ENCODE measurements around the gene MAP3K2. TPM values are rescaled to one million over a fixed set of nuclear protein-coding genes. Genes with fewer than 3 reads are reported as not detected.
"Not testable (repeated sequence)": the region's sequence is repeated elsewhere in the genome, so short reads cannot be mapped to it uniquely, and the experiment has no call there.

MAP3K2 gene
- total RNA-seq, 1 donor from 2014 or later: 27.9 TPM

DNA sequence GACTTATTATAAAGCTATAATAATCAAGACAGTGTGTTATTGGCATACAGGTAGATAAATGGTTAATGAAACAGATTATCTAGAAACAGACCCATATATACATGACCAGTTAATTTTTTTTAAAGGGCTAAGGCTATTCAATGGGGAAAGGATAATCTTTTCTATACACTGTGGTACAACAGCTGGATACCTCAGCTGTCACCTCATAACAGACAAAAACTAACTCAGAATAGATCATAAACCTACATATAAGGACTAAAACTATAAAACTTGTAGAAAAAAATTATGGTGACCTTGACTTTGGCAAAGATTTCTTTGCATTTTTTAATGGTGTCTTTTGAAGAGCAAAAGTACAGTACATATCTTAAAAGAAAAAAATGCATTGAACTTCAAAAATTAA, 30.2 kb downstream of the MAP3K2 start:
- no peak for DNase-seq (ENCODE audit: low read depth)
- Histone ChIP-seq H3K36me3 (ENCODE audit: control insufficient read depth, insufficient read depth, low read length) (no peaks in the 10 kb centered on the region), H3K27me3 (ENCODE audit: control insufficient read depth, insufficient read depth, low read length) (no peaks in the 10 kb centered on the region), H3K4me3 (ENCODE audit: low read depth, low read length) (no peak overlapping the region)
- FAIRE-seq: no peak
- no peak for TF ChIP-seq CTCF (IDR thresholded peaks at IDR 0.05; ENCODE audit: insufficient read depth, low read length, severe bottlenecking)

GRCh38 chr2:127356531-127356930, 31.2 kb downstream of the MAP3K2 start:
- TF ChIP-seq CTCF (IDR thresholded peaks at IDR 0.05; ENCODE audit: insufficient read depth, low read length, severe bottlenecking): no peak
- Histone ChIP-seq H3K36me3 (ENCODE audit: control insufficient read depth, insufficient read depth, low read length) (no peaks in the 10 kb centered on the region), H3K4me3 (ENCODE audit: low read depth, low read length) (no peak overlapping the region), H3K27me3 (ENCODE audit: control insufficient read depth, insufficient read depth, low read length) (no peaks in the 10 kb centered on the region)
- FAIRE-seq (no peak), DNase-seq (ENCODE audit: low read depth) (no peak)

DNA sequence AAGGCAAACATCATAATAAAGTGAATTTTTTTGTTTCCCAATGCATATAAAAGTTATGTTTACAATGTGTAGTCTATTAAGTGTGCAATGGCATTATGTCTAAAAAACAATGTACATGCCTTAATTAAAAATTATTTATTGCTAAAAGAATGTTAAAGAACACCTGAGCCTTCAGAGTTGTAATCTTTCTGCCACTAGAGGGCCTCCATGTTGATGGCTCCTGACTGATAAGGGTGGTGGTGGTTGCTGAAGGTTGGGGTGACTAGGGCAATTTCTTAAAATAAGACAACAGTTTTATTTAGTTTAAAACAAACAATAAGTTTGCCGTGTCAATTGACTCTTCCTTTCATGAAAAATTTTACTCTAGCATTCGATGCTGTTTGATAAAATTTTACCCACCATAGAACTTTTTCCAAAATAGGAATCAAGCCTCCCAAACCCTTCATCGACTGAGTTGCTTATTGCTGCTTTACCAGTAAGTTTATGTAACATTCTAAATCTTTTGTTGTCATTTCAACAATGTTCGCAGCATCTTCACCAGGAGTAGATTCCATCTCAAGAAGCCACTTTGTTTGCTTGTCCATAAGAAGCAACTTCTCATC, 32.3 kb downstream of the MAP3K2 start:
- DNase-seq (ENCODE audit: low read depth): peak; percentile 51
- H3K27me3 ChIP-seq (ENCODE audit: control insufficient read depth, insufficient read depth, low read length): no peaks in the 10 kb centered on the region
- TF ChIP-seq CTCF (IDR thresholded peaks at IDR 0.05; ENCODE audit: insufficient read depth, low read length, severe bottlenecking): peak; percentile 52
- no peaks in the 10 kb centered on the region for H3K36me3 ChIP-seq (ENCODE audit: control insufficient read depth, insufficient read depth, low read length)
- no peak overlapping the region for H3K4me3 ChIP-seq (ENCODE audit: low read depth, low read length)
- no peak for FAIRE-seq

- H3K27me3 ChIP-seq (ENCODE audit: control insufficient read depth, insufficient read depth, low read length); H3K4me3 ChIP-seq (ENCODE audit: low read depth, low read length); DNase-seq (ENCODE audit: low read depth); H3K36me3 ChIP-seq (ENCODE audit: control insufficient read depth, insufficient read depth, low read length); FAIRE-seq: not testable (repeated sequence)
Observed at GRCh38 chr2:127353873-127354676, 33.7 kb downstream of the MAP3K2 start.

GRCh38 chr2:127353223-127353622, 34.6 kb downstream of the MAP3K2 start:
- H3K36me3 ChIP-seq (ENCODE audit: control insufficient read depth, insufficient read depth, low read length); H3K4me3 ChIP-seq (ENCODE audit: low read depth, low read length); H3K27me3 ChIP-seq (ENCODE audit: control insufficient read depth, insufficient read depth, low read length); DNase-seq (ENCODE audit: low read depth); FAIRE-seq: not testable (repeated sequence)

GRCh38 chr2:127351603-127352002, 36.2 kb downstream of the MAP3K2 start:
- TF ChIP-seq CTCF (IDR thresholded peaks at IDR 0.05; ENCODE audit: insufficient read depth, low read length, severe bottlenecking): no peak
- FAIRE-seq (no peak), DNase-seq (ENCODE audit: low read depth) (no peak)
- H3K36me3 ChIP-seq (ENCODE audit: control insufficient read depth, insufficient read depth, low read length): no peaks in the 10 kb centered on the region
- no peaks in the 10 kb centered on the region for H3K27me3 ChIP-seq (ENCODE audit: control insufficient read depth, insufficient read depth, low read length)
- no peak overlapping the region for H3K4me3 ChIP-seq (ENCODE audit: low read depth, low read length)

Measured in bronchial epithelial cell (primary cell).